OCI-LY3 (cell line): Measurements from ENCODE around the gene OTUD4.

Source experiments
- EZH2phosphoT487 ChIP-seq: fragments of 200-600 bp; shearing (Covaris generic); IDR thresholded peaks from 2 replicates; pipeline ENCODE4 v1.6.1; 2018; ENCODE audit warnings: antibody characterized with exemption, mixed run types, low read depth
- TF ChIP-seq, protein P1 (sequence below): fragments of 200-600, 300-600 bp; sonication (generic); IDR thresholded peaks from 2 replicates; pipeline ENCODE4 v1.5.1; 2014; ENCODE audit warnings: antibody characterized with exemption, low read length, low read depth

DNA sequence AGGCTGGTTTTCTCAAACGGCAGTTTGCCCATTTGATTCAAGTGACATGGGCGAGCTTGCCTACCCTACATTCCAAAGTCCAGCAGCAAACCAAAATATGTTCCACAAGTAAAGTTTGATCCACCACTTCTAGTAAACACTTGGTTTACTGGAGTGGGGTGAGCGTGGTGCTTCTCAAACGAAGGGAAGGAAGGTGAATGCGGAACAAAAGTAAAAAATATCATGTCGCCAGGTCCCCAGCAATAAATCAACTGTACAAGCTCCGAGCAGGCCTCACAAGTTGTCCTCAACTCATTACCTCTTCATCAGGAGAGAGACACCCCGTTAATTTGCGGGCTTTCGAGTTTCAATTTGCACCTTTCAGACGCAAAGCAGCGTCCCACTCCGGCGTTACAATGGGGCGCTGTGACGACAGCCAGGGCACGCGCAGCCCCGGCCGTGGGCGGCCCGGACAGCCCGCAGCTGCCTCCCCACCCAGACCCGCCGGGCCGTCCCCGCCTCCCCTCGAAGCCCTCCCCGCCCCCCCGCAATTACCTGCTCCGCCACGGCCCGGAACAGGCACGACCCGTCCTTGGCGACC lies 1.0 kb downstream of the OTUD4 start:
- TF ChIP-seq, protein P1, sequence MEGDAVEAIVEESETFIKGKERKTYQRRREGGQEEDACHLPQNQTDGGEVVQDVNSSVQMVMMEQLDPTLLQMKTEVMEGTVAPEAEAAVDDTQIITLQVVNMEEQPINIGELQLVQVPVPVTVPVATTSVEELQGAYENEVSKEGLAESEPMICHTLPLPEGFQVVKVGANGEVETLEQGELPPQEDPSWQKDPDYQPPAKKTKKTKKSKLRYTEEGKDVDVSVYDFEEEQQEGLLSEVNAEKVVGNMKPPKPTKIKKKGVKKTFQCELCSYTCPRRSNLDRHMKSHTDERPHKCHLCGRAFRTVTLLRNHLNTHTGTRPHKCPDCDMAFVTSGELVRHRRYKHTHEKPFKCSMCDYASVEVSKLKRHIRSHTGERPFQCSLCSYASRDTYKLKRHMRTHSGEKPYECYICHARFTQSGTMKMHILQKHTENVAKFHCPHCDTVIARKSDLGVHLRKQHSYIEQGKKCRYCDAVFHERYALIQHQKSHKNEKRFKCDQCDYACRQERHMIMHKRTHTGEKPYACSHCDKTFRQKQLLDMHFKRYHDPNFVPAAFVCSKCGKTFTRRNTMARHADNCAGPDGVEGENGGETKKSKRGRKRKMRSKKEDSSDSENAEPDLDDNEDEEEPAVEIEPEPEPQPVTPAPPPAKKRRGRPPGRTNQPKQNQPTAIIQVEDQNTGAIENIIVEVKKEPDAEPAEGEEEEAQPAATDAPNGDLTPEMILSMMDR: no peak
- TF ChIP-seq EZH2phosphoT487: no peak
